Measurements from ENCODE around the gene PCDHB6.
"Not testable (repeated sequence)": the region's sequence is repeated elsewhere in the genome, so short reads cannot be mapped to it uniquely, and the experiment has no call there.

DNA sequence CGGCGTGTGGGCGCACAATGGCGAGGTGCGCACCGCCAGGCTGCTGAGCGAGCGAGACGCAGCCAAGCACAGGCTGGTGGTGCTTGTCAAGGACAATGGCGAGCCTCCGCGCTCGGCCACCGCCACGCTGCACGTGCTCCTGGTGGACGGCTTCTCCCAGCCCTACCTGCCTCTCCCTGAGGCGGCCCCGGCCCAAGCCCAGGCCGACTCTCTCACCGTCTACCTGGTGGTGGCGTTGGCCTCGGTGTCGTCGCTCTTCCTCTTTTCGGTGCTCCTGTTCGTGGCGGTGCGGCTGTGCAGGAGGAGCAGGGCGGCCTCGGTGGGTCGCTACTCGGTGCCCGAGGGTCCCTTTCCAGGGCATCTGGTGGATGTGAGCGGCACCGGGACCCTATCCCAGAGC, 2.2 kb downstream of the PCDHB6 start:
- TF ChIP-seq POLR2A (IDR thresholded peaks at IDR 0.05) = not testable (repeated sequence)
- TF ChIP-seq, protein P1, sequence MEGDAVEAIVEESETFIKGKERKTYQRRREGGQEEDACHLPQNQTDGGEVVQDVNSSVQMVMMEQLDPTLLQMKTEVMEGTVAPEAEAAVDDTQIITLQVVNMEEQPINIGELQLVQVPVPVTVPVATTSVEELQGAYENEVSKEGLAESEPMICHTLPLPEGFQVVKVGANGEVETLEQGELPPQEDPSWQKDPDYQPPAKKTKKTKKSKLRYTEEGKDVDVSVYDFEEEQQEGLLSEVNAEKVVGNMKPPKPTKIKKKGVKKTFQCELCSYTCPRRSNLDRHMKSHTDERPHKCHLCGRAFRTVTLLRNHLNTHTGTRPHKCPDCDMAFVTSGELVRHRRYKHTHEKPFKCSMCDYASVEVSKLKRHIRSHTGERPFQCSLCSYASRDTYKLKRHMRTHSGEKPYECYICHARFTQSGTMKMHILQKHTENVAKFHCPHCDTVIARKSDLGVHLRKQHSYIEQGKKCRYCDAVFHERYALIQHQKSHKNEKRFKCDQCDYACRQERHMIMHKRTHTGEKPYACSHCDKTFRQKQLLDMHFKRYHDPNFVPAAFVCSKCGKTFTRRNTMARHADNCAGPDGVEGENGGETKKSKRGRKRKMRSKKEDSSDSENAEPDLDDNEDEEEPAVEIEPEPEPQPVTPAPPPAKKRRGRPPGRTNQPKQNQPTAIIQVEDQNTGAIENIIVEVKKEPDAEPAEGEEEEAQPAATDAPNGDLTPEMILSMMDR (IDR thresholded peaks at IDR 0.05) = not testable (repeated sequence)
